GM19324 (cell line): ENCODE data around the gene ZNF608.
A peak's percentile ranks its signal among the peaks of the same experiment; 100 is the strongest.

ENCODE experiments used
- ATAC-seq: cut with Tn5 transposase; IDR thresholded peaks from one replicate; pipeline ENCODE4 v1.9.1; 2021; ENCODE audit warnings: mild to moderate bottlenecking, moderate library complexity; ENCODE audit not compliant: unreplicated experiment, low FRiP score

ZNF608 gene

DNA sequence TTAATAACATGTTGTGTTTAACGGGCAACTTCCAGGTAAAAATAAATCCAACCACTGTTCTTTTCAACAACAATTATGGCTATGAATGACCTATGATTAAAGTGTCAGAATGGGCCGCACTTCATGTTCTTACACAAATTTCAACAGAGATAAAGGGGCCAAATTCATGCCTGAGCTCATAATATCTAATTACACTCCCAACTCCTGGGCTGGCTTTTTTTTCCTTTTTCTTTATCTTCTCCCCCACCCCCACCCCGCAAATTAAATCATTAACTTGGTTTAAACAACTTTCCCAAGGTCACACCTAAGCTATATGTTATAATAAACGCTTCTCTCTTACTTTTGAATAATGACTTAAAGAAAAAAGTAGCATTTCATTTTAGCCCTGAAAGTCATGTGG is 25.8 kb downstream of the ZNF608 start:
- ATAC-seq: no peak

DNA sequence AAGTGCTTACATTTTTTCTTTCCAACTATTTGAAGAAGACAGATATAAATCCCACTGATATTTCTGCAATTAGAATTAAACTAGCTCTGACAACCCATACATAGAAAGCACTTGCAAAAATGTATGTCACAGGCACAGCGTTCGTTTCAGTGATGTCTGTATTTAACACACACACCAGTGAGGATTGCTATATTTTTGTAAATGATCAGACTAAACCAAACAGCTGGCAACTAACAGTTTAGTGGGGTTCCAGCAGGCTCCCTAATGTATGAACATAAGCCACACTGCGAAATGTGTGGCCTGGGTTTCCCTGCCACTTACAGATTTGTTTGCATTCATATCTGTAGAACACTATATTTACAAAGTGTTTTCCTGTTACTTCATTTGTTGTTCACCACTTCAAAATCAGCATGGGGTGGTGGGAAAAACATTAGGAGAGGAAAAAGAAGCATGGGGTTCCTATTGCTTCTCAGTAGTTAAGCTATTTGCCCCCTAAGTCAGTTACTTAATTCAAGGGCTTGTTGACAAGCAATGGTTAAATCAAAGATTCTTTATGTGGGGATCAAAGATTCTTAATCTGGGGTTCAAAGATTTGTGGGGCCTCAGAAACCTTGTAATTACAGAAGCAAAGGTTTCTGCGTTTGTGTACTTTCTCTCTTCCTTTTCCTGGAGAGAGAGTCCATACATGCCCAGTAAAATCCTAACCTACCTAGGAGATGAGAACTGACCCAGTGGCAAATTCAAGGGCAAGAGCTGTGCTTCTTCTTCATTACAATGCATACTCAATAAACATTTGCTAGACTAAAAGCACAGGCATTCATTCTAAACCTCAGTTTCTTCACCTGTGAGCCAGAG is 27.1 kb downstream of the ZNF608 start:
- no peak for ATAC-seq

DNA sequence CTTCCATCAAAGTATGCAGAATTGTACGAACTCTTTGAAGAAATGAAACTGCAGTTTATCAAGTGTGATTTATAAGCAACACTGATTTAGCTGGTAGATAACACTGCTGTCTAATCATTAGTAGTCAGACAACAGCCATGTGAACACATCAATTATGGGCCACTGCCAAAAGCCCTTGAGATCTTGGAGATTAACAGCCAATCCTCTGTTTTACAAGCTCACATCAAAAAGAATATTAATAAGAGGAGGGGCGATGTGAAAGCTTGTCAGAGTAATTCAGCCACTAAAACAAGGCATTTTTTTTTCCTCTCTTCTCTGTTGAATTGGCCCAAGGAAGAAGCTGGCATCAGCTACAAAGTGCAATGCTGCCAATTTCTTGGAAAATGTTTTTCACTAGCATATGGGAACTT is 28.1 kb downstream of the ZNF608 start:
- no peak for ATAC-seq

DNA sequence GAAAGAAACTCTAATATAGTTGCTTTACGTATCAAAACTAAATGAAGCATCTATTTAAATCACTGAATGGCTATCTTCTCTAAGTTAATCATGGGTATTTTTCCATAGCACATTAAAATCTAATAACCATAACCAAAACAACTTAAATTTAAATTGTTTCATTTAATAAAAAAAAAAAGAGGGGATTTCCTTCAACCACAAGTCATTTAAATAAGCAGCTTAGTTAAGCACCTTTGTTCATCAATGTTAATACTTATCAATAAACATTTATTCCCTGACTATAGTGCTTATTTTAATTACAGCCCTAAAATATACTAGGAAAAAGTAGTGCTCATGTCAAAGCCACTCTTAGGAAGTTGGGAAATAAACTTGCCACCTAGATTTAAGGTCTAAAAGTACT is 30.3 kb downstream of the ZNF608 start:
- no peak for ATAC-seq

DNA sequence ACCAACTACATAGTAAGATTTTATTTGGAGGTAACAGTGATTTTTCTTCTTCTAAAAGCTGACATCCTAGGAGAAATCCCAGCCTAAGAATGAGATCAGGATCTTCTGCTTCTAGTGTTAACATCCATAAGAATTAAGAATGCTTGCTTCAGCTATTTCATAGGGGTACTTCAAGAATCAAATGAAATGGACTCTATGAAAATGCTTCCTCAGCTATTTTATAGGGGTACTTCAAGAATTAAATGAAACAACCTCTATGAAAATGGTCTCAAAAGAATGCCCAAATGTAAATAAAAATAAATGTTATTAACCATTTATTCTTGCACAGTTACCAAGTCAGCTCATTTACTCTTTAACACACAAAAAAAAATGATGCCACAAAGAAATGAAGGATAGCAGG is 31.5 kb downstream of the ZNF608 start:
- ATAC-seq: no peak

DNA sequence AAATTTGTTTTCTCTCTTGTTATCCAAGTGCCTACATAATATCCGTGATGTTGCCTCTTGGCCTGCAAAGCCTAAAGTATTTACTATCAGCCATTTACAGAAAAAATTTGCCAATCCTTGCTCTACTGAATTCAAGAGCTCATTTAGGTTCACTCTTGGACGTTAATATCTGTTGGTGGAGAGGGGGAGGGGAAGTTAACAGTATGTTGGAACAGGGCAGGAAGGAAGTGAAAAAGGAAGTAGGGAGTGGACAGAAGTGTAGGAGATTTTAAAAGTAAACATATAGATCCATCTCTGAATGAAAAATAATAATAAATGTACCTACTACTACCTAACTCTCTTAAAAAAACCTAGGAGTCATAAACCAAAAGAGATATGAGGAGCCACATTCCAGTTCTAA is 32.8 kb downstream of the ZNF608 start:
- no peak for ATAC-seq

DNA sequence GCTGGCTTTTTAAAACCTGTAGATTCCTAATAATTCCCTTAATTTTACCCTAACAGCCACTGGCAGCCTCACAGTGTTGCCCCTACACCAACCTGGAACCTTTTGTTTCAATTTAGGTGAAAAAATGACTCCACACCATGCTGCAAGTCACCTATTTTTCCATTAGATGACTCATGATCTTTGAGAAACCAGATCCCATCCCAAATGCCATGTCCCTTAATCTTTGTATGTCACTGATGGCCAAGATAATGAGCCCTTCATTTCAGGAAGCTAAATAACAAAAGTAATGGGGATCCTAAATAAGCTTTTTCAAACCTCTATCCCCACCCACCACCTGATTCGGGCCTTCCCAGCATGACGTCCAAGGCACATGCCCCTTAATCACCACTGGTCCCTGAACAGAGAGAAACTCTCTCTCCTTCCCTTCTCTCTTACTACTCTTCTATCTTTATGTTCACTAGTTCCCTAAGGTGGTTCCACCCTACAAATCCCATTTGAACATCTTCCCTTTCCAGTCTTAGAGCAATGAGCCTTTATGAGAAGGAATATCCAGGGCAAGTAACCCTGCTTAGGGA is 33.6 kb downstream of the ZNF608 start:
- no peak for ATAC-seq

DNA sequence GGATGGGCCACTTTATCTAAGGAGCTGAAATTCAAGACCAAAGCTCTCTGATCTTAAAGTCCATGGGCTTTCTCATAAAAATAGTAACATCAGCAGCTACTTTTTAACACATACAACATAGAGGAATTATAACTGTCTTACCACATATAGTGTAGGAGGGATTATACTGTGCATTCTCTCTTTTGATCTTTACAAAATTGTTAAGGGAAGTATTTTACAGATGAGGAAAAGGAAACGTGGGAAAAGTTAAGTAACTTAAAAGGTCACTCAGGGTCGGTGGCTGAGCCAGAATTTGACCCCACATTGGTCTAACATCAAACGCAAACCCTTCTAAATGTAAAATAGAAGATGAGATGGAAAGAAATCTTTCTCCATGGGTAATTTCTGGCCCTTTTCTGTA is 38.4 kb downstream of the ZNF608 start:
- no peak for ATAC-seq

DNA sequence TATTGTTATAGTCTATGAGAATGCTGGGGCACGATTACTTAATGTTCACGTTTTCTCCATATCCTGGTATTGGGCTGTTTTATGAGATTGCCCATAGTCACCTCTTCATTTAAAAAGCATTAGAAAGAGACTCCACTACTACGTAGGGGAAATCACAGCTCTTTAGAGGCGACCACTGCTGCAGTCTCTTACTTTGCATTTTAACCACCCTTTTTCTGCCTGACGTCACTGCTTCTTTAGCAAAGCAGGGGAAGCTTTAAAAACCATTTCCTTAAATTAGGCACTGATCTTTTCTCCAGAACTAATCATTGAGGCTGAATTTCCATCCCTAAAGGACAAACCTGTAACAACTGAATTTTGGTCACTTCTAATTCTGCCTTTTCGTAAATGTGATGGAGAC is 38.9 kb downstream of the ZNF608 start:
- ATAC-seq: no peak

DNA sequence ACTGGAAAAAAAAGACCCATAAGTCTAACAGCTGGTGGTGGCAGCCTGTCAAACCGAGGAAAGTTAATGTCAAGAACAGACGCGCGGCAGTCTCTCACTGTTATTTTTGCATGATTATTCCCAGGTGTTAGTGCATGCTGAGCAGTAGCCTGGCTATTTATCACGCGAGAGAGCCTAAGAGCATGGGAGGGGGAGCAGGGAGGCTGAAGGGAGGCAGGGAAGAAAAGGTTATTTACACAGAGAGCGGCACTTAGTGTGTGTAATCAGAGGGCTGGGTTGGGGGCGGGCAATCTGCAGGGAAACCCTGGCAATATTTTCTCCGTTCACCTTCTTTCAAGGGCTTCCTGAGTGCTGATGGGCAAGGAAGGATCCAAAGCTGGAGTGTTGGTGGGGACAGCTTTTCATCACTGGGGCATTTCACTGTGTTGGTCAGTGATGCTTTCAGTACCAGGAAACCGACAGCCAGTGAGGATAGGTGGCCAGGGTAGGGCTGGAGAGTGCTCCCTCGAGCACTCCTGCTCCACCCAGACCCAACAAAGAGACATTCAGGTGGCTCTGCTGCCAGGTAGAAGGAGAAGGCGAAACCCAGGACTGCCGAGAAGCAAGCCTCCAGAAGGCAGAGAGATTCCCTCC is 39.6 kb downstream of the ZNF608 start:
- no peak for ATAC-seq

DNA sequence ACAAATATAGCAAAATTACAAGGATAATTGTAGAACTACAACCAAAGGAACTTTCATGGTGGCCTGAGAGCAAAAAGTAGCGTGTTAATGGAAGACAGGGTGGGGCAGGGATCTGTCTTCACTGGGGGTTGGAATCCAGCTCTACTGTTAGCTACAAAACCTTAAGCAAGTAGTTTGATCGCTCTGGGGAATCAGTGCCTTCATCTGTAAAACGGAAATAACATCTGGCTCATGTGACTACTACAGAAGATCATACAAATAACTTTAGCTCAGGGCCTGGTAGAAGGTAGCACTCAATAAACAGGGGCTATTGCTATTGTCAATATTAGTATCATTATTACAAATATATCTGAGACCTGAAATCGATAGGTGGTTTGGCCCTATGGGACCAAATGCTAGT is 40.4 kb downstream of the ZNF608 start:
- ATAC-seq: no peak

DNA sequence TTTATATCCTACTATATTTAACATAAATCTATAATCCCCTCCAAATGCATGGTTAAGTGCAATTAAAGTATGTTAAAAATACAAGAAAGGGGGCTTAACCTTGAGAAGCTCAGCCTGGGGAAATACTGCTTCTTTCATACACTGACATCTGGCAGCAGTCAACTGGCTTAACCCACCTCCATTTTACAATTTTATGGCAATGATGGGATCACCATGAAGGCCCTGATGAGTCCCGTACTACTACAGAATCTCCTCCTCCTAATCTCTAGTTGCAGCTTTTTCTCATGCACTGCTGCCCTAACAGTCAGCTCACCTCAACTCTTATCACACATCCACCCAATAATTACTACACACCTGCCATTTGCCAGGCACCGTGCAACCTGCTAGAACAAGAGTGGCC is 40.9 kb downstream of the ZNF608 start:
- ATAC-seq: no peak

DNA sequence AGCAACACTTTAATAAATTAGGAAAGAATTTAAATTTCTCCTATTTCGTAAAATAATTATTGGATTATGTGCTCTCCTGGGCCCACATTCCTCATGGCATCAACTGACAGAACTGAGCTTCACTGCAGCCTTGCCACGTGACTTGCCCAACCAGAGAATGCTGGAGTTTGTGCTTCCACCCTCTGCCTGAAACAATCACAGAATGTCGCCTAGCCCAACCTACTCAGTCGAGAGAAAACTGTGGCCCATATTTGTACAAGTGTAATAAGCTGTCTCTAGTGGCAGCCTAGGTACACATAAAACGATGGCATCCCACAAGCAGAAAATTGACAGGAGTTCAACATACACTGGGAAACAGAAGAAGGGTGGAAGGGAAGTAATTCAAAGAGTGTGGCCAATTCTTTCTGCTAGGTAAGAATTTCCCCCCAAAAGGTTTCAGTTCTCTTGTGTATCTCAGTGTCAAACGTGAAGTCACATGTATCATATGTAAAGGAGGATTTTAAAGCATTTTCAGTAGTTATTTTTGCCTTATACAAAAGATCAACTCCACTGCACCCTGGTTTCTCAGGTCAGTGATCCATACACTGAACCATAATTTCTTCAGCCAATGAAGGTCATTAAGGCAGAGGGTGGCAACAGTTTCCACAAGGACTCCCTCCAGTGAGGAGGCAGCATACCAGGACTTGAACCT is 41.7 kb downstream of the ZNF608 start:
- ATAC-seq: peak; percentile 80

DNA sequence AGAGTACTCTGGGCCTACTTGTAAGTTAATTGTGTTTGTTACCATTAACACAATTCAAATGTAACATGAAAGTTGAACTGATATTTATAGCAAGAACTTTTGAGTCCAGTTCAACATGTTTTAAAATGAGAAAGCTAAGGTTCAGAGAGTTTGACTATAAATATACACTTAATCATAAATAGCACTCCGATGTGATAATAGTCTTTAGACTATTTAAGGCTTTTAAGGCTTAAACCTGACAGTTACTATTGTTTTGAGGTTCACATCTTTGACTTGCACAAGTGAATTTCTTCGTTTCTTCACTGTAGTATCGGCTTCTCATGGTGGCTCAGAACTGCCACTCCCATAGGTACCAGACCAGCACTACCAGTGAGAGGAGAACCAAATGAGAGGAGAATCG is 42.4 kb downstream of the ZNF608 start:
- ATAC-seq: no peak

DNA sequence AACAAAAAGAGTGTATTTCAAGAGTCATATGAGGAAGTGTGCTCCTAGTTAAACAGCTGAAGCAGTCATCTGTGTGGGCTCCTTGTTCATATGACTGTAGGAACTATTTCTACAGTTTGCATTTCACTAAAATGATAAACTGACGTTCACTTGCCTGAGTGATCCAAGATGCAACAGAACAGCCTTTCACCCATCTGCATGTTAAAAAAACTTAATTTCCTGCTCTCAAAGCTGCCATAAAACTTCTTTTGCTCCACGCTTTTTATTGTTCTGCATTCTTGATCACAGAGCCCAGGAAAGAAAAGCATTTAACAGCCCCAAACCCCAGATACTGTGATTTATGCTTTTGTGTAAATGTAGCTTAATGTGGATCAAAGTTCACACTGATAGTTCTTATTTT is 43.9 kb downstream of the ZNF608 start:
- no peak for ATAC-seq

DNA sequence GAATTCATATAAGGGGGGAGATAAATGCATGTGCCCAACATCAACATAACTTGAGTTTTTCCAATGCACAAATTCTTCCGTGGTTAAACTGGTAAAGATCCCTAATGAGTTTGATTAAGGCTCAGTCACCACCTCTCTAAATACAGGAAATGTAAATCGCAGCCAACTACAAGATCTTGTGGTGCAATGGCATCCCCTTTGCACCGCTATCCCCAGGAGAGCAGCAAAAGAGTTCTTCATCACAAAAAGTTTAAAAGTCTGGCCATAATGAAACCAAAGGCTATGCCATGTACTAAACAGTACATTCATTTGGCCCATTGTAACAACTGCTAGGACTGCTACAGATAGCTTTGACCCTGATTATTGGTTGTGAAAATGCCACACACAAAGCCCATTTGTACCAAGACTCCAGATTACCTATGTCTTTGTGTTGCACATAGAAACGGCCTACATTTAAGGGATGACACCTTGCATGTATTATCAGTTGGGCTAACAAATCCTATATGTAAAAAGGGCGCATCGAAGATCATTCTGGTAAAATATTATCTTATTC is 44.5 kb downstream of the ZNF608 start:
- no peak for ATAC-seq

DNA sequence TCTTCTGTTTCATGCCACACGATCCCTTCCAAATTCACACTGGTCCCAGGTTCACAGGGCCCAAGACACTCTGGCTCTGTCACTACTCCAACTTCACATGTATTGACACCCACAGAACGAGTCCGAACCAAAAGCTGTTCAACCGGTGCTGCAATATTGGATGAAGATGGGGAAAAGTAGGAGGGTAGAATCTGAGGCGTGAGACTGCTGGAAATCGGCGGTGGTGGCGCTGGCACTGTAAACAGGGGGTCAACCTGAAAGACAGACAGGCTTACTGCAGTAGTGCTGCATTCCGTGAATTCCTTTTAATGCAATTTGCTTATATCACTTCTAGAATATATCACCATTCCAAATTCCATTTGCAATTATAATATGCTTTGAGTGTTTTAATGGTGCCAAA is 45.4 kb downstream of the ZNF608 start:
- ATAC-seq: no peak

DNA sequence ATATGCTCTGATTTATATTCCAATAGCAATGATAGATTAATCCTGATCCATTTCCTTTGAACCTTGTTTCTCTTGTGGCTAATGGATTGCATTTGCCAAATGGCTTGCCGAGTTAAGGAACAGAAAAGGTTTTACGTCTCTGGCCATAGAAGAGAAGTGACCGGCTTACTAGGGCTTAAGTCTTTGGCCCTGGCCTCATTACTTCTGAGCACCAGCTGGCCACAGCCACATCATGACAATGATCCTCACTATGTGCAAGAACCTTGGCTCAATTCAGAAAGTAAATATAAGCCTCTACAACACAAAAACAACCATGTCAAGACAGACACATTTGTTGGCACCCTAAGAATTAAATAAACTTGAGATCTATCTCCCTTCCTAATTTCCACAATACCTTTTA is 46.1 kb downstream of the ZNF608 start:
- no peak for ATAC-seq

DNA sequence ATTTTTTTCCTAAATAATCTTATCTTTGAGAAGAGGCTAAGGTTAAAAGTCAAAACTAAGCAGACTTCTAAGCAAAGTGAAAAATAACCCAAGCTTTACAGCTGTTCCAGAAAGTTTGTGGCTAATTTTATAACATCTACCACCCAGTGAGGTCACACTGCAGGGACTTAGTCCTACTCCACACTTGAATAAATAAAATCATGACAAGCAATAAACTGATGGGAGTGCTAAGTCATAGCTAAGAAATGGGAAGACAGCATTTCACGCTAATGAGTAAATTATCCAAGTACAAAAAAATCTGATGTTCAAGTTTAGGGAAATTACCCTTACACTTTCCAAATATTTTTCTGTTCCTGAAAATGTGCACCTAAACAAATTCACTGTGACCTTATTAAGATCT is 47.7 kb downstream of the ZNF608 start:
- no peak for ATAC-seq

DNA sequence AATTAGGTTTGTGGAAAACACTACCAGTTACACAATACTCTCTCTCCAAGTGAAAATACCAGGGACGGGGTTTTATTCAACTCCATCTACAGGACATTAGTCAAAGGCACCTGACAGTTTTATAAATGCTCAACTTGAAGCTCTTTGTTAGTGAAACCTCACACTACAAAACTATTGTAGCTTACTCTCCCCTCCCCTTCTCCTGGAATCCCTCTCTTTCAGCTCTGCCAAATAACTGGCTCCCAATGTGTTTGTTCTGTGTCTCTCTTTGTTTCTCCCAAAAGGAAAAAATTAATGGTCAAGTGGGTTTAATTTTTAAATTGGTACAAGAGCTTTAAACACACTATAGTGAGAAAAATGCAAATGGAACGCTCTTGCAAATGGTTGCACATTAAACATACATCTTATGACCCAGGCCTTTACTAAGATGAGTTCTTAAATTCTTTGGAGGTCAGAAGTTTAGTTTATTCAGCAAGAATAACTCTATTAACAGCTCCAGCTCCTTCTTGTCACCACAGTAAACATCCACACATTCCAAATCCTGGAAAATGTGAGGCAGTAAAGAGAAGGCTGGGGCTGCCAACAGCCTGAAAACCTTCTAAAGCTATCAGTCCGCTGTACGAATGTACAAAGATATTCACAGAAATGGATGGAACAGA is 48.4 kb downstream of the ZNF608 start:
- no peak for ATAC-seq

DNA sequence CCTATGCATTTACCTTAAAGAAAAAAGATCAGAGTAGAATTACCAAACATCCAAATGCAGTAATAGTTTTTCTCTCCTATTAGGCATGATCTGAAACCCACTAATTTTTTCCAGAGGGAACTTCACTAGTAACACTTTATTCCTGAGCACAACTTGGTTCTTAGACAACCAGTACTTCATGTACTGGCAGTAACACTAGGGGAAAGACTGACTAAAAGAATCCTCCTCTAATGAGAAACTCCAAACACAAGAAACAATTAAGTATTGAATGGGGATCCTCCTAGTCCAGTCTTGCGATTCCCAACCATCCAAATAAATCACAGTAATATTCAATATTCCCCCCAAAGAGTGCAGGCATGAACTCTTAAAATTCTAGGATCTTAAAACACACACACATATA is 48.9 kb downstream of the ZNF608 start:
- ATAC-seq: no peak
